ENCODE measurements around the gene PCSK5. TPM values are rescaled to one million over a fixed set of nuclear protein-coding genes. Genes with fewer than 3 reads are reported as not detected.
"Not testable (repeated sequence)": the region's sequence is repeated elsewhere in the genome, so short reads cannot be mapped to it uniquely, and the experiment has no call there.

Gene PCSK5
- total and polyA plus RNA-seq, 5 donors, result 2.6 to 7.6 (median 5.6) TPM

DNA sequence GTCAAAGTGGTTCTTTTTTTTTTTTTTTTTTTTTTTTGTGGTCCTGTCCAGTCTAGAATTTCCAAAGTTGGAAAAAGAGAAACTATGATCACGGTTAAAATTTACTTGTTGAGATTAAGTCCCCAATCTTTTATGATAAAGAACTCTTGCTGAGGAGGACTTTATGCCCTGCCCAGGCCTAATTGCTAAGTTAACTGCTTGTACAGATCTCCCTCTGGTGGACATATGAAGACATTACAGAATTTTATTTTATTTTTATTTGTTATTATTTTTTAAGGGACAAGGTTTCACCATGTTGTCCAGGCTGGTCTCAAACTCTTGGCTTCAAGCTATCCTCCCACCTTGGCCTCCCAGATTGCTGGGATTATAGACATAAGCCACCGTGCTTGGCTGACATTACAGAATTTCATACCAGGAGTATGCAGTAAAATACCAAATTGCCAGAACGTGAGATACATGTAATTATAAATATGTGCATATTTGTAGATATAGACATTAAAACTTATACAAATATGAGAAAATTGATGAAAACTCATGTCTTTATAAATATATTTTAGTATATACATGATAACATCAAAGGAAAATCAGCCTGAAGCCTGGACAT is 412.6 kb downstream of the PCSK5 start:
- Histone ChIP-seq H3K27ac (ENCODE audit: low read length) (no peak overlapping the region), H3K9me3 (ENCODE audit: control insufficient read depth, low read length) (no peaks in the 10 kb centered on the region), H3K27me3 (ENCODE audit: control insufficient read depth, insufficient read depth) (no peaks in the 10 kb centered on the region), H3K4me1 (ENCODE audit: control insufficient read depth, insufficient read depth, low read length) (no peaks in the 10 kb centered on the region), H3K4me3 (ENCODE audit: low read length) (no peak overlapping the region)
- no peak for DNase-seq
- intact Hi-C loops (cut with DNase I), result loop anchor here in 3 of 4 donors (5.0 to 10.0 kb wide), 5 partner anchors 78 to 1101 kb away; partner anchors contain the start of gene PCSK5 (in 1 of the 3)
- peak; percentile 56 to 59 for ATAC-seq
- WGBS, result 26% methylated on average over 3 of the region's 3 CpGs

DNA sequence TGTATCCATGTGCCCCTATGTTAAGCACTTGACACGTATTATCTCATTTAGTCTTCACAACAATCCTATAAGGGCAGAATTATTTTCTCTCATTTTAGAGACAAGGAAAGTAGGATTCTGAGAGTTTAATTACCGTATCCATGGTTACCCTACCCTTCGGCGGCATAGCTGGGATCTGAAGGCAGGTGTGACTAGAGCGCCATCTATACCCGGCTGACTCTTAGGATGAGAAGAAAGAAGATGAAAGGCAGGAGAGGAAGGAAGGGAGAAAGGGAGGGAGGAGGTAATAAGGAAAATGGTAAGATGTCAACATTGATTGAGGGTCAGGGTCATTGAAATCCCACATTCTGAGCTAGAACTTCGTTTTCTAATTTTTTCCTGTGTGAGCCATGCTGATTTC is 416.6 kb downstream of the PCSK5 start:
- H3K4me3 ChIP-seq (ENCODE audit: low read length); H3K9me3 ChIP-seq (ENCODE audit: control insufficient read depth, low read length); H3K27ac ChIP-seq (ENCODE audit: low read length); H3K4me1 ChIP-seq (ENCODE audit: control insufficient read depth, insufficient read depth, low read length); H3K27me3 ChIP-seq (ENCODE audit: control insufficient read depth, insufficient read depth); DNase-seq; ATAC-seq: not testable (repeated sequence)
- intact Hi-C loops (cut with DNase I), result loop anchor here in 2 of 4 donors (10.0 kb wide), 3 partner anchors 82 to 1042 kb away; partner anchors contain the start of gene PCSK5 (in 1 of the 2)
- 37% methylated on average over 6 of the region's 7 CpGs for WGBS

- intact Hi-C loops (cut with DNase I), result no loop called here
- no peaks in the 10 kb centered on the region for H3K9me3 ChIP-seq (ENCODE audit: control insufficient read depth, low read length)
- H3K4me1 ChIP-seq (ENCODE audit: control insufficient read depth, insufficient read depth, low read length), result no peaks in the 10 kb centered on the region
- H3K27ac ChIP-seq (ENCODE audit: low read length), result no peak overlapping the region
- WGBS, result 91% methylated on average over 7 of the region's 7 CpGs
- ATAC-seq (no peak), DNase-seq (no peak)
- no peak overlapping the region for H3K4me3 ChIP-seq (ENCODE audit: low read length)
- H3K27me3 ChIP-seq (ENCODE audit: control insufficient read depth, insufficient read depth), result no peaks in the 10 kb centered on the region
Observed at GRCh38 chr9:76310577-76310976, 420.1 kb downstream of the PCSK5 start.

- WGBS, result 95% methylated on average over 5 of the region's 5 CpGs
Observed at GRCh38 chr9:76310991-76311390, 420.5 kb downstream of the PCSK5 start.

GRCh38 chr9:76311537-76311936 is 421.1 kb downstream of the PCSK5 start:
- no peak for DNase-seq
- ATAC-seq, result no peak
- no peak overlapping the region for H3K27ac ChIP-seq (ENCODE audit: low read length)
- 85% methylated on average over 5 of the region's 5 CpGs for WGBS
- no peak overlapping the region for H3K4me3 ChIP-seq (ENCODE audit: low read length)
- H3K4me1 ChIP-seq (ENCODE audit: control insufficient read depth, insufficient read depth, low read length), result no peaks in the 10 kb centered on the region
- no peaks in the 10 kb centered on the region for H3K27me3 ChIP-seq (ENCODE audit: control insufficient read depth, insufficient read depth)
- intact Hi-C loops (cut with DNase I), result no loop called here
- H3K9me3 ChIP-seq (ENCODE audit: control insufficient read depth, low read length), result no peaks in the 10 kb centered on the region

More at GRCh38 chr9:76310991-76311390, 420.5 kb downstream of the PCSK5 start:
- H3K27me3 ChIP-seq (ENCODE audit: control insufficient read depth, insufficient read depth), result no peaks in the 10 kb centered on the region
- no peak for ATAC-seq
- H3K27ac ChIP-seq (ENCODE audit: low read length), result no peak overlapping the region
- no peaks in the 10 kb centered on the region for H3K9me3 ChIP-seq (ENCODE audit: control insufficient read depth, low read length)
- H3K4me1 ChIP-seq (ENCODE audit: control insufficient read depth, insufficient read depth, low read length), result no peaks in the 10 kb centered on the region
- no peak overlapping the region for H3K4me3 ChIP-seq (ENCODE audit: low read length)
- no peak for DNase-seq
- intact Hi-C loops (cut with DNase I), result no loop called here

DNA sequence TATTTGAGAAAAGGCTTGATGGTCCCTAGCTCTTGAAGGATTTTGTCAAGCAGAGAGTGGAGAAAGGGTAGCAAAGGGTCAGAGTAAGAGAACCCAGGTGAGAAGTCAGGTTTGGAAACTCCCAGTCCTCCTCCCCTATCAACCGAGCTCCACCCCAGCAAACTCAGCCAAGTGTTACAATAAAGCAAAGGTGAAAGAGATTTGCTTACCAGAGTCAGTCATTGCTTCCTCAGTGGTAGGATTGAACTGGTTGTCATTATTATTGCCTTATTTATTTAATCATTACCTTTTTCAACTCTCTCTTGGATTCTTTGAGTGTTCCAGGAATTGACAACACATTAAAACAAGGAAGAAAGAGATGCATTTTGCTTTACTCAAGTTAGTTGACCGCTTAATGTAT is 423.3 kb downstream of the PCSK5 start:
- ATAC-seq (no peak), DNase-seq (no peak)
- Histone ChIP-seq H3K27ac (ENCODE audit: low read length) (no peak overlapping the region), H3K4me3 (ENCODE audit: low read length) (no peak overlapping the region), H3K27me3 (ENCODE audit: control insufficient read depth, insufficient read depth) (no peaks in the 10 kb centered on the region), H3K9me3 (ENCODE audit: control insufficient read depth, low read length) (no peaks in the 10 kb centered on the region), H3K4me1 (ENCODE audit: control insufficient read depth, insufficient read depth, low read length) (no peaks in the 10 kb centered on the region)
- 88% methylated on average over 2 of the region's 2 CpGs for WGBS
- intact Hi-C loops (cut with DNase I), result no loop called here

- WGBS, result 96% methylated on average over 4 of the region's 4 CpGs
- intact Hi-C loops (cut with DNase I), result no loop called here
- Histone ChIP-seq H3K27ac (ENCODE audit: low read length) (no peak overlapping the region), H3K27me3 (ENCODE audit: control insufficient read depth, insufficient read depth) (no peaks in the 10 kb centered on the region), H3K4me3 (ENCODE audit: low read length) (no peak overlapping the region), H3K4me1 (ENCODE audit: control insufficient read depth, insufficient read depth, low read length) (no peaks in the 10 kb centered on the region), H3K9me3 (ENCODE audit: control insufficient read depth, low read length) (no peaks in the 10 kb centered on the region)
- DNase-seq, result no peak
- no peak for ATAC-seq
Observed at GRCh38 chr9:76314321-76314720, 423.8 kb downstream of the PCSK5 start.

- Histone ChIP-seq H3K4me3 (ENCODE audit: low read length) (no peak overlapping the region), H3K27ac (ENCODE audit: low read length) (no peak overlapping the region), H3K4me1 (ENCODE audit: control insufficient read depth, insufficient read depth, low read length) (no peaks in the 10 kb centered on the region), H3K27me3 (ENCODE audit: control insufficient read depth, insufficient read depth) (no peaks in the 10 kb centered on the region), H3K9me3 (ENCODE audit: control insufficient read depth, low read length) (no peaks in the 10 kb centered on the region)
- ATAC-seq (no peak), DNase-seq (no peak)
- intact Hi-C loops (cut with DNase I), result no loop called here
- 93% methylated on average over 2 of the region's 2 CpGs for WGBS
Observed at GRCh38 chr9:76316069-76316468, 425.6 kb downstream of the PCSK5 start.

DNA sequence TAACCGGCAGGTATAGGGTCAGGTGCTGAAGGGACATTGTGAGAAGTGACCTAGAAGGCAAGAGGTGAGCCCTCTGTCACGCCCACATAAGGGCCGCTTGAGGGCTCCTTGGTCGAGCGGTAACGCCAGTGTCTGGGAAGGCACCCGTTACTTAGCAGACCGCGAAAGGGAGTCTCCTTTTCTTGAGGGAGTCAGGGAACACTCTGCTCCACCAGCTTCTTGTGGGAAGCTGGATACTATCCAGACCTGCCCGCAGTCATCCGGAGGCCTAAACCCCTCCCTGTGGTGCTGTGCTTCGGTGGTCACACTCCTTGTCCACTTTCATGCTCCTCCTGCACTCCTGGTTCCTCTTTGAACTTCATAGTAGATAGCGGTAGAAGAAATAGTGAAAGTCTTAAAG is 429.0 kb downstream of the PCSK5 start:
- H3K9me3 ChIP-seq (ENCODE audit: control insufficient read depth, low read length); ATAC-seq; intact Hi-C loops (cut with DNase I); H3K4me1 ChIP-seq (ENCODE audit: control insufficient read depth, insufficient read depth, low read length); H3K27me3 ChIP-seq (ENCODE audit: control insufficient read depth, insufficient read depth); DNase-seq; H3K4me3 ChIP-seq (ENCODE audit: low read length); H3K27ac ChIP-seq (ENCODE audit: low read length): not testable (repeated sequence)
- WGBS, result 91% methylated on average over 13 of the region's 13 CpGs

DNA sequence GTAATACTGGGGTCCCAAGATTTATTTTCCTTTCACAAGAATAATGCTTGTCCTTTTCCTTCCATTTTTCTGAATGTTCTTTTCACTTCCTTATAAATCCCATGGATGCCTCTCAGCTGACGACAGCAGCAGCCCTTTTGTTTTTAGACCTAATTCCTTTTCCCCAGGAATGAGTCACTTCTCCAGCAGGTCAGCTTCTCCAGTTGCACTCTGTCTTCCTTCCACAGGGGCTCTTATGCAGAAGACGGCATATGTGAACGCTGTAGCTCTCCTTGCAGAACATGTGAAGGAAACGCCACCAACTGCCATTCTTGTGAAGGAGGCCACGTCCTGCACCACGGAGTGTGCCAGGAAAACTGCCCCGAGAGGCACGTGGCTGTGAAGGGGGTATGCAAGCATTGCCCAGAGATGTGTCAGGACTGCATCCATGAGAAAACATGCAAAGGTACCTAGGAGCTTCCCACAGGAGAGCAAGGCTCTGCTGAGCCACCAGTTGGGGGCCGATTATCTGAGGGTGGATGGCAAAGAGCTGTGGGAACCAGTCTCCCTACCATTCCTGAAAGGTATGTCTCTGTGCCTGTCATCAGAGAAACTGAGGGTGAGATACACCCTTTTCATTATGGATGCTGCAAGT is 430.8 kb downstream of the PCSK5 start:
- WGBS, result 64% methylated on average over 9 of the region's 9 CpGs
- Histone ChIP-seq H3K4me3 (ENCODE audit: low read length) (no peak overlapping the region), H3K4me1 (ENCODE audit: control insufficient read depth, insufficient read depth, low read length) (no peaks in the 10 kb centered on the region), H3K27me3 (ENCODE audit: control insufficient read depth, insufficient read depth) (no peaks in the 10 kb centered on the region), H3K9me3 (ENCODE audit: control insufficient read depth, low read length) (no peaks in the 10 kb centered on the region), H3K27ac (ENCODE audit: low read length) (no peak overlapping the region)
- DNase-seq (no peak), ATAC-seq (no peak)
- intact Hi-C loops (cut with DNase I), result no loop called here

GRCh38 chr9:76322810-76323209 is 432.3 kb downstream of the PCSK5 start:
- Histone ChIP-seq H3K9me3 (ENCODE audit: control insufficient read depth, low read length) (no peaks in the 10 kb centered on the region), H3K27me3 (ENCODE audit: control insufficient read depth, insufficient read depth) (no peaks in the 10 kb centered on the region), H3K4me3 (ENCODE audit: low read length) (no peak overlapping the region), H3K27ac (ENCODE audit: low read length) (no peak overlapping the region), H3K4me1 (ENCODE audit: control insufficient read depth, insufficient read depth, low read length) (no peaks in the 10 kb centered on the region)
- WGBS, result 65% methylated on average over 10 of the region's 10 CpGs
- DNase-seq (no peak), ATAC-seq (no peak)
- intact Hi-C loops (cut with DNase I), result no loop called here

Measured in right cardiac atrium (tissue), 5 donors.